GM12878 (cell line): Measurements from ENCODE around the gene BPIFB3. TPM values are rescaled to one million over a fixed set of nuclear protein-coding genes. Genes with fewer than 3 reads are reported as not detected.

ENCODE experiments used
- ATAC-seq: fragments of 200-7000 bp; cut with Tn5 transposase; 3 replicates; pipeline ENCODE4 v1.9.1; 2020; ENCODE audit warnings: mild to moderate bottlenecking, moderate library complexity
- BruUV-seq: library from RNA; stranded (reverse); fragments of 400-500 nt; replicated peaks from 2 replicates; lab custom pipeline; 2021; lab: Mats Ljungman, UMichigan
- CTCF ChIA-PET: fragments of 300-600 bp; sonication (Branson Sonifier 250); formaldehyde crosslinking; extraction: SDS; loops from one replicate; lab custom pipeline; 2021; ENCODE audit warnings: inconsistent platforms; lab: Yijun Ruan, JAX
- POLR2A ChIA-PET: fragments of 350-600 bp; formaldehyde crosslinking; extraction: SDS; loops from one replicate; lab custom pipeline; 2021; ENCODE audit warnings: inconsistent platforms; lab: Charles Lee
- RAD21 ChIA-PET: fragments of 300-600 bp; sonication (Branson Sonifier 250); formaldehyde crosslinking; loops from one replicate; lab custom pipeline; 2023; ENCODE audit warnings: antibody characterized with exemption; ENCODE audit not compliant: unreplicated experiment; lab: Charles Lee
- SMC1A ChIA-PET: fragments of 300-600 bp; sonication (Branson Sonifier 250); formaldehyde crosslinking; loops from one replicate; lab custom pipeline; 2023; ENCODE audit not compliant: unreplicated experiment, uncharacterized antibody; lab: Charles Lee
- DNase-seq: peaks from one replicate; pipeline ENCODE4 v3.0.0-alpha.2; 2011; ENCODE audit warnings: low read depth, low spot score
- FAIRE-seq: peaks from 3 replicates; lab custom pipeline; 2011; peaks lifted over from hg19 to GRCh38; lab: Jason Lieb, UNC
- H2AFZ ChIP-seq: 2 replicates; pipeline ENCODE4 v1.6.0; 2011; ENCODE audit warnings: low read depth, low read length, control low read depth; ENCODE audit not compliant: control insufficient read depth
- H3K27ac ChIP-seq: 2 replicates; pipeline ENCODE4 v1.5.1; 2011; ENCODE audit warnings: control low read depth; ENCODE audit not compliant: control insufficient read depth, insufficient read depth
- H3K27me3 ChIP-seq, 2 experiments: replicated peaks in 1 of 2; 2 replicates each; pipeline versions ENCODE4 v1.6.0 to v1.6.1; 2011; ENCODE audit warnings: low read length in 1 of 2; ENCODE audit not compliant: control insufficient read depth in 2 of 2, insufficient read depth in 2 of 2
- H3K36me3 ChIP-seq, 2 experiments: 2 replicates each; pipeline ENCODE4 v1.5.1; 2011; ENCODE audit warnings: low read length in 1 of 2; ENCODE audit not compliant: control insufficient read depth in 2 of 2, insufficient read depth in 2 of 2
- H3K4me1 ChIP-seq: 2 replicates; pipeline ENCODE4 v1.6.1; 2011; ENCODE audit warnings: mild to moderate bottlenecking, low read length, moderate library complexity, mixed read lengths; ENCODE audit not compliant: control insufficient read depth, insufficient read depth
- H3K4me2 ChIP-seq: 2 replicates; pipeline ENCODE4 v1.6.0; 2011; ENCODE audit warnings: control low read depth; ENCODE audit not compliant: control insufficient read depth, insufficient read depth
- H3K4me3 ChIP-seq: fragments of 200-600 bp; sonication (generic); 2 replicates; pipeline ENCODE4 v1.5.1; 2016
- H3K79me2 ChIP-seq: 2 replicates; pipeline ENCODE4 v1.6.0; 2011; ENCODE audit warnings: low read length; ENCODE audit not compliant: control insufficient read depth, insufficient read depth
- H3K9ac ChIP-seq: 2 replicates; pipeline ENCODE4 v1.8.0; 2011; ENCODE audit warnings: low read length, control low read depth, mixed read lengths; ENCODE audit not compliant: control insufficient read depth, insufficient read depth
- H3K9me3 ChIP-seq: replicated peaks from 3 replicates; pipeline ENCODE4 v1.5.1; 2011; ENCODE audit warnings: mild to moderate bottlenecking, low read length; ENCODE audit not compliant: control insufficient read depth, insufficient read depth
- H4K20me1 ChIP-seq: 2 replicates; pipeline ENCODE4 v1.6.0; 2011; ENCODE audit not compliant: control insufficient read depth, insufficient read depth
- CHD2 ChIP-seq: IDR thresholded peaks from 2 replicates; pipeline ENCODE4 v1.6.1; 2011; ENCODE audit warnings: low read depth, low read length, improper control_type of control experiment, borderline replicate concordance
- CREM ChIP-seq: IDR thresholded peaks from 2 replicates; pipeline ENCODE4 v1.6.1; 2014; ENCODE audit warnings: antibody characterized with exemption, low read depth
- E2F8 ChIP-seq: fragments of 450-650 bp; IDR thresholded peaks from 2 replicates; pipeline ENCODE4 v1.6.1; 2018; ENCODE audit warnings: mild to moderate bottlenecking, low read depth, moderate library complexity; ENCODE audit not compliant: partially characterized antibody
- FOXK2 ChIP-seq: fragments of 450-650 bp; IDR thresholded peaks from 2 replicates; pipeline ENCODE4 v1.6.1; 2017; ENCODE audit warnings: mild to moderate bottlenecking, moderate library complexity
- HDAC2 ChIP-seq: fragments of 200-600 bp; sonication (generic); IDR thresholded peaks from 2 replicates; pipeline ENCODE4 v1.6.1; 2017
- HDAC6 ChIP-seq: fragments of 200-600 bp; sonication (generic); IDR thresholded peaks from one replicate; pipeline ENCODE4 v1.8.0; 2017; ENCODE audit warnings: antibody characterized with exemption; ENCODE audit not compliant: unreplicated experiment
- IKZF1 ChIP-seq: fragments of 450-650 bp; conservative IDR thresholded peaks from 2 replicates; pipeline ENCODE4 v1.6.1; 2017; ENCODE audit warnings: antibody characterized with exemption, mild to moderate bottlenecking
- IKZF2 ChIP-seq, 2 experiments: fragments of 450-650 bp; IDR thresholded peaks; 2 replicates each; pipeline ENCODE4 v1.6.1; 2017; ENCODE audit warnings: mild to moderate bottlenecking in 2 of 2, moderate library complexity in 2 of 2
- KAT2A ChIP-seq: conservative IDR thresholded peaks from 2 replicates; pipeline ENCODE4 v1.6.1; 2011; ENCODE audit warnings: low read depth, low read length; ENCODE audit not compliant: control insufficient read depth
- NR2F1 ChIP-seq: fragments of 450-650 bp; conservative IDR thresholded peaks from 2 replicates; pipeline ENCODE4 v1.6.1; 2017; ENCODE audit warnings: mild to moderate bottlenecking
- SIN3A ChIP-seq: IDR thresholded peaks from 2 replicates; pipeline ENCODE4 v1.6.1; 2012; ENCODE audit warnings: low read depth, low read length, improper control_type of control experiment
- SIX5 ChIP-seq: IDR thresholded peaks from 2 replicates; pipeline ENCODE4 v1.6.1; 2011; ENCODE audit warnings: mild to moderate bottlenecking, low read depth, low read length, moderate library complexity; ENCODE audit not compliant: severe bottlenecking
- SMARCA5 ChIP-seq: fragments of 450-650 bp; IDR thresholded peaks from 2 replicates; pipeline ENCODE4 v1.6.1; 2017; ENCODE audit warnings: mild to moderate bottlenecking
- TCF3 ChIP-seq: IDR thresholded peaks from 2 replicates; pipeline ENCODE4 v1.6.1; 2012; ENCODE audit warnings: low read depth, mild to moderate bottlenecking, low read length, borderline replicate concordance; ENCODE audit not compliant: insufficient read depth
- WGBS: methylation state at CpG from one replicate; pipeline ENCODE4 v1.1.6; 2016; ENCODE audit warnings: low lambda C conversion rate; ENCODE audit not compliant: insufficient replicate concordance, insufficient coverage; ENCODE audit errors: missing lambda C conversion rate; 5-methylcytosine and 5-hydroxymethylcytosine counted together
- in situ Hi-C: fragments of 300-500 bp; cut with MboI; formaldehyde crosslinking; loops from 9 replicates; pipeline ENCODE4 v1.14.3; 2018; ENCODE audit warnings: mixed read lengths
- intact Hi-C: fragments of 100-400 bp; cut with micrococcal nuclease; formaldehyde crosslinking; loops from one replicate; pipeline ENCODE4 v1.14.2; 2022; ENCODE audit not compliant: unreplicated experiment
- polyA plus RNA-seq, 11 experiments: library from polyadenylated mRNA; depleted of rRNA in 4 of 11; unstranded in 6 of 11; stranded (reverse) in 5 of 11; fragments of >200 nt; fragmentation: Nextera tagmentation in 4 of 11; fragmentation: Illumina TruSeq in 1 of 11; extraction: Ambion mirVana in 4 of 11; extraction: Trizol in 1 of 11; gene quantifications; 1 replicate in 1 of 11; 2 replicates in 10 of 11; pipeline versions ENCODE4 v1.2.1 to v1.2.3, GENCODE V29; 2011 to 2016; ENCODE audit warnings: inconsistent platforms in 2 of 11, missing spikeins in 2 of 11, low read depth in 1 of 11
- total RNA-seq, 4 experiments: library from RNA; depleted of rRNA in 3 of 4; stranded (reverse); fragments of >200 nt in 3 of 4; fragmentation: Illumina TruSeq in 1 of 4; extraction: Trizol in 1 of 4; gene quantifications; 2 replicates each; pipeline versions ENCODE4 v1.2.1 to v1.2.3, GENCODE V29; 2013 to 2021

The BPIFB3 gene
- total and polyA plus RNA-seq, 10 of the 15 experiments (the other 5 are each of a cell fraction or from before 2014, with no cell fraction given): not detected

- ChIA-PET POLR2A (no interaction called here), SMC1A (no interaction called here), CTCF (interaction anchor here (0.7 to 1.3 kb wide), 2 partner anchors 16 to 190 kb away, joined by 3 read pairs; no protein-coding TSS in a partner anchor)
- no peak overlapping the region for H3K27ac ChIP-seq
- in situ Hi-C loops: no loop called here
- DNase-seq (no peak), ATAC-seq (no peak), FAIRE-seq (no peak)
- H3K36me3 ChIP-seq: no peaks in the 10 kb centered on the region
- no peak for TF ChIP-seq HDAC2
- TF ChIP-seq FOXK2: no peak
- TF ChIP-seq KAT2A: no peak
- no peak for TF ChIP-seq IKZF2 (IDR thresholded peaks at IDR 0.05)
- no peak for TF ChIP-seq SMARCA5
- no peak for TF ChIP-seq TCF3
- no peak for TF ChIP-seq CHD2
- no peak for TF ChIP-seq E2F8
- no peak for TF ChIP-seq CREM
- TF ChIP-seq NR2F1: no peak
- no peak for TF ChIP-seq HDAC6
- TF ChIP-seq SIX5: no peak
- TF ChIP-seq IKZF1: no peak
- TF ChIP-seq SIN3A: no peak
- TF ChIP-seq, all 136 proteins: peak for 0
- Histone ChIP-seq H3K4me3 (no peak overlapping the region), H3K9me3 (no peaks in the 10 kb centered on the region), H3K27me3 (no peaks in the 10 kb centered on the region; a peak in 1 of 4 replicates), H4K20me1 (no peaks in the 10 kb centered on the region), H3K4me2 (no peak overlapping the region), H3K9ac (no peak overlapping the region), H2AFZ (no peak overlapping the region), H3K79me2 (no peaks in the 10 kb centered on the region), H3K4me1 (no peaks in the 10 kb centered on the region)
- RAD21 ChIA-PET: no interaction called here
- intact Hi-C loops: no loop called here
- no TSS peak for BruUV-seq
- WGBS: 32% methylated on average over 3 of the region's 3 CpGs
These were observed 38.0 kb downstream of the BPIFB3 start for GRCh38 chr20:33091693-33092092.
